Muscle of arm (tissue), 12 donors: ENCODE results near the gene IFIT2. TPM values are rescaled to one million over a fixed set of nuclear protein-coding genes. Genes with fewer than 3 reads are reported as not detected.
"Not testable (repeated sequence)": the region's sequence is repeated elsewhere in the genome, so short reads cannot be mapped to it uniquely, and the experiment has no call there.

Experiments used
- DNase-seq: peaks from one replicate; pipeline ENCODE4 v3.0.0-alpha.2; 2013
- polyA plus RNA-seq, 12 donors: library from polyadenylated mRNA; unstranded; fragments of 120-200 nt; gene quantifications; one replicate each; pipeline ENCODE4 v1.2.1, GENCODE V29; 2013; ENCODE audit not compliant: insufficient read length in 12 of 12

The IFIT2 gene
- polyA plus RNA-seq, 12 donors: 6.5 to 9.6 (median 7.9) TPM; not detected in 2

GRCh38 chr10:89306434-89307268, 4.8 kb downstream of the IFIT2 start:
- no peak for DNase-seq

GRCh38 chr10:89307269-89307577, 5.4 kb downstream of the IFIT2 start:
- no peak for DNase-seq

GRCh38 chr10:89308266-89308665, 6.4 kb downstream of the IFIT2 start:
- no peak for DNase-seq

GRCh38 chr10:89308736-89309135, 6.9 kb downstream of the IFIT2 start:
- DNase-seq: no peak

- DNase-seq: no peak
These were observed 7.6 kb downstream of the IFIT2 start for GRCh38 chr10:89309156-89310055.

- DNase-seq: no peak
These were observed 8.4 kb downstream of the IFIT2 start for GRCh38 chr10:89310056-89310893.

- no peak for DNase-seq
These were observed 11.1 kb downstream of the IFIT2 start for GRCh38 chr10:89312973-89313372.

GRCh38 chr10:89314676-89315075, 12.8 kb downstream of the IFIT2 start:
- DNase-seq: no peak

- not testable (repeated sequence) for DNase-seq
These were observed 16.2 kb downstream of the IFIT2 start for GRCh38 chr10:89318047-89318446.

GRCh38 chr10:89325081-89325480, 23.2 kb downstream of the IFIT2 start:
- DNase-seq: not testable (repeated sequence)

- DNase-seq: not testable (repeated sequence)
These were observed 24.0 kb downstream of the IFIT2 start for GRCh38 chr10:89325856-89326255.

- peak; percentile 87 for DNase-seq
These were observed 26.1 kb downstream of the IFIT2 start, which contains the start of gene IFIT3 for GRCh38 chr10:89327803-89328441. TSS of gene IFIT3 (plus strand) at chr10:89327997. CDS start at chr10:89328074, 77 bp downstream.

GRCh38 chr10:89329151-89329550, 27.3 kb downstream of the IFIT2 start:
- no peak for DNase-seq

GRCh38 chr10:89330014-89330413, 28.2 kb downstream of the IFIT2 start:
- DNase-seq: not testable (repeated sequence)

GRCh38 chr10:89330537-89331212, 28.8 kb downstream of the IFIT2 start:
- DNase-seq: no peak

- DNase-seq: not testable (repeated sequence)
These were observed 29.8 kb downstream of the IFIT2 start for GRCh38 chr10:89331487-89332122.

- DNase-seq: peak; percentile 80
These were observed 30.3 kb downstream of the IFIT2 start for GRCh38 chr10:89332123-89332633.

GRCh38 chr10:89335226-89335625, 33.4 kb downstream of the IFIT2 start:
- no peak for DNase-seq

GRCh38 chr10:89336241-89336640, 34.4 kb downstream of the IFIT2 start:
- DNase-seq: no peak

GRCh38 chr10:89337484-89337883, 35.6 kb downstream of the IFIT2 start:
- DNase-seq: no peak
